NCI-H1105 treated with DMSO at 0.1 percent for 48 hours (cell line): ENCODE data around the gene CDH4.

Source experiments
- DNase-seq: peaks from one replicate; lab custom pipeline; 2025; lab: John Stamatoyannopoulos, UW

The CDH4 gene

GRCh38 chr20:61736001-61736635, 484.1 kb downstream of the CDH4 start:
- no peak for DNase-seq

DNA sequence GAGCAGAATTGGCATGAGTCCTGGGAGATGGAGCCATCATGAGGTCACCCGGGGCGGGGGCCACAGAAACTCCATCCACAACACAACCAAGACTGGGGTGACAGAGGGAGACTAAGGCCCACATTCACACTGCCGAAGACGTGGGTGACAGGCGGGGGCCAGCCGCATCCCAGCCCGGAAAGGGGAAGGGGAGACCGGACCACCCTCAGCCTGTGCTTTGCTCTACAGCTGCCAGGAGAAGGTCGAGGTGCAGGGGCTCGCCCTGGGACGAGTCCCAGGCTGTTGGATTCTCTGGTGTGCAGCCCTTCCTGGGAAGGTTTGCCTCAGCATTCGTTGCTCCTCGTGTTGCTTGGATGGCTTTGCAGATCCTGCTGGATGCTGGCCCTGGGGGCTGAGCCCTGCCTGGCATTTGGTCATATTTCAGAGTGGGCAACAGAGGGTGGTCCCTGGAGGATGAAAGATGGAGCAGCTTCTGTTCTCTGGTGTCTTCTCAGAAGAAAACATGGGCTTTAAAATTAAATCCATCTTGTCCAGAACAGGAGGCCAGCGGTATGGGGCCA, 484.8 kb downstream of the CDH4 start:
- no peak for DNase-seq

GRCh38 chr20:61737346-61737745, 485.3 kb downstream of the CDH4 start:
- no peak for DNase-seq

- DNase-seq: no peak
These were observed 485.9 kb downstream of the CDH4 start for GRCh38 chr20:61737812-61738443.

GRCh38 chr20:61738601-61739069, 486.6 kb downstream of the CDH4 start:
- no peak for DNase-seq

DNA sequence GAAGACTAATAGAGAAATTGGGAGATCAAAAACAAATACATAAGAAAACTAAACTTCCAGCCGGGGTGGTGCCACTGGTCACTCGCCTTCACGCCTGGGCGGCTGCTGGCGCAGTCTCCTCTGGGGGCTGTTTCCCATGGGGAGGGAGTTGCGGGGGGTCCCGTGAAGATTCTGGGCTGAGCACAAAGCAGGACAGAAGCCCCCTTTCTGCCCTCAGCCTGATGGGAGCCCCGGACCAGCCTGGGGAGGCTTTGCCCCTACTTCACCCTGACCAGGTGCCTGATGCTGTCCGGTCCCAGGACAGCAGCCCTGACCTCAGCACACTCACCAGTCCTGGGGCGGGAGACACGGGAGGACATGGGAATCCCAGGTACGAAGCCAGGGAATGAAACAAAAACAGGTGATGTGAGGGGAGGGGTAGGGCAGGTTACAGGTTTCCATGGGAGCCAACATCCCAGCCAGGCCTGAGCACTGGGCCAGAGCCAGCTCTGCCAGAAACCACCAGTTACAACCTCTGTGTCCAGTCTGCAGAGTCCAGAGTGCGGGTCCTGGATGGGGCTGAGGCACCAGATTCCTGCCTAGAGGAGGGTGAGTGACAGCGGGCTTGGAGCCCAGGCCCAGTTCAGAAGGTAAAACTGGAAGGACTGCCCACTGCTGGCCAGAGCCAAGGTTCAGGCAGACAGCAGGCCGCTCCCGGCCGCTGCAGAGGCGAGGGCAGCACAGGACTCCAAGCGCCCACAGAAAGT, 487.2 kb downstream of the CDH4 start:
- no peak for DNase-seq

DNA sequence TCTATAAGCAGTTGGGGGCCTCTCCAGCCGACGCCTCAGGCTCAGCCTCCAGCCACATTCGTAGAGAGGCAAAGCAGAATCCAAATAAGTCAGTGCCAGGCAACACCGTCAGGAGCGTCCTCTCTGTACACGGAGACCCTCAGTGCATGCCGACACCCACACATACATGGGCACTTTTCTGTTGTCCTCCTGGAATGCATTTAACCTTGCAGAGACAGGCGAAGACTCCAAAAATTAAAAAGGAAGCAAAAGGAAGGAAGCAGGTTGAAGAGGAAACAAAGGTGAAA, 487.7 kb downstream of the CDH4 start:
- DNase-seq: no peak

GRCh38 chr20:61742097-61742825, 490.2 kb downstream of the CDH4 start:
- no peak for DNase-seq

DNA sequence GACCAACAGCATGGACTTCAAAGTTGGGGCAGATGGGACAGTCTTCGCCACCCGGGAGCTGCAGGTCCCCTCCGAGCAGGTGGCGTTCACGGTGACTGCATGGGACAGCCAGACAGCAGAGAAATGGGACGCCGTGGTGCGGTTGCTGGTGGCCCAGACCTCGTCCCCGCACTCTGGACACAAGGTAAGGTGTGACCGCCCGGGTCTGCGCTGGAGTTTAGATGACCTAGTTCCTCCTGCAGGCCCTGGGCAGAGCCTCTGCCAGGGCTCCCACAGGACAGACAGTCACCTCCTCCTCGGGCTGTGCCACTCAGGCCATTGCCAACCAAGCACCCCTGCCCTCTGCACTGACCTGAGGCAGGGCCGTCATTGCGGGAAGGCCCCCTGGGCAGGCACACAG, 491.5 kb downstream of the CDH4 start:
- no peak for DNase-seq

DNA sequence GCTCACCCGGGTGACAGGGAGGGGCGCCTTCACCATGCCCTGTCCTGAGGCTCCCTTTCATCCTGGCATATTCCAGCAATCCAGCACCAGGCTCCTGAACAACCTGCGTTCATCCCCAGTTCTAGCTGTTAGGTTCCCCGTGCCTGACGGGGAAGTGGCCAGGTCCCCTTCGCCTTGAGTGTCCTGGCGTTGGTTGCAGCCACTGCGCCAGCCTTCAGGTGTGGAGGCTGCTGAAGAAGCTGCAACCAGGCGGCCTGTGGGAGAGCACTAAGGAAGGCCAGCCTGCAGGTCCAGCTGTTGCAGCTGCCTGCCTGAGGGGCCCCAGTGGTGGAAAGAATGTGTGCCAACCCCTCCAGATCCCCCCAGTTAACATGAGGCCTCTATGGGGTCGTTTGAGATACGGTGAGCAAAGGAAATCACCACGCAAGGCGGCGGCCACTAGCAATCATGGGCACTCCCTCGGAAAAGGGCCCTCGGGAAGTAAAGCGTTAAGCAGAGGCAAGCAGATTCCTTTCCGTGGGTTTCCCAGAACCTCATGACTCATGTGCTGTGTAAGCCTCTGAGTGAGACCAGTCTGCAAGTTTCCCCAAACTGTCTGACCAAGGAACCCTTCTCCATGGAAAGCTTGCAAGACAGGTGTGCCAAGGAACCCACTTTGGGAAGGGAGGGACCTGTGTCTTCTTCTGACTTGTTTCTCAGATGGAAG, 492.8 kb downstream of the CDH4 start:
- DNase-seq: no peak

DNA sequence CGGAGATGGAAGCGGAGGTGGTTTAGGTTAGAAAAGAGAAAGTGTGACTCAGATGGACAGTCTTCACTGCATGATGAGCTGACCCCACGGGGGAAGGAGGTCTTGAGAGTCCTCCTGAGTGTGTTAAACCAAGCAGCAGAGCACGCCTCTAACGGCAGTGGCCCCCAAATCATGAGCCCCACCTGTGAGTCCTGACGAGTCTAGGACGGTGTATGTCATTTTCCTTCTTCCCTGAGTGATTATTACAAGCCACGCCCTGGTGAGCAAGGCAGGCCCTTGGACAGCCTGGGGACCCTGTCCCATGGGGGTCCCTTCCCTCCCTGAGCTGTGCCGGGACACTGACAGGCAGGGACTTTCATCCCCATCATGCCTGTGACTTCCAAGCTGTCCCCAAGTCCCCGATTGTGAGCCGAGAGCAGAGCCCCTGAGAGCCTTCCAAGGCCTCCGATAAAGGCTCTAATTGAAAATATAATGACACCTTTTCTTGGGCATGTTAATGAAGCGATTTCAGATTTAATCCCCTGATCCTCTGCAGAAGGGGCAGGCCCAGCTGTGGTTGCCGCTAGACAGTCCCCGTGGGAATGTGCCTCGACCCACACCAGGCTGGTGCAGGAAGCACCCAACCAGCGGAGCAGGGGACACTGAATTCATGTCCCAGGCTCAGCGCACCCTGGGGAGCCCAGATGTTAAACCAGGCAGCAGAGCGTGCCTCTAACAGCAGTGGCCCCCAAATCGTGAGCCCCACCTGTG, 493.5 kb downstream of the CDH4 start:
- no peak for DNase-seq

DNA sequence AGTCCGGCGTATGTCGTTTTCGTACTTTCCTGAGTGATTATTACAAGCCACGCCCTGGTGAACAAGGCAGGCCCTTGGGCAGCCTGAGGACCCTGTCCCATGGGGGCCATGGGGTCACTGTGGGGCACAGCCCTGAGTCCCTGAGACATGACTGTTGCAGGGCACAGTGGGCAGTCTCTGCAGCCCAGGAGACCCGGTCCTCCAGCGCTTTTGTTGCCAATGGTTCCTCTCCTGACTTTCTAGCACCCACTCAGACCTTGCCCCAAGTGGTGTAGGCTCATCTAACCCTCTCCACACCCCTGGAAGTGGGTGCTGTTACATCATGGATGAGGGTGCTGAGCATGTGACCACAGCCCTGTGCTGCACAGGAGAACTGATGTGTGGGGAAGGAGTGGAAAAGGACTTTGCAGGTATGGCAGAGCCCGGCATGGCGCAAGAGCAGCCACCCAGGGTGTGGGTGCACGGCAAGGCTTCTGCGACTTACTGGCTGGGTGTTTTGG, 494.1 kb downstream of the CDH4 start:
- no peak for DNase-seq

DNA sequence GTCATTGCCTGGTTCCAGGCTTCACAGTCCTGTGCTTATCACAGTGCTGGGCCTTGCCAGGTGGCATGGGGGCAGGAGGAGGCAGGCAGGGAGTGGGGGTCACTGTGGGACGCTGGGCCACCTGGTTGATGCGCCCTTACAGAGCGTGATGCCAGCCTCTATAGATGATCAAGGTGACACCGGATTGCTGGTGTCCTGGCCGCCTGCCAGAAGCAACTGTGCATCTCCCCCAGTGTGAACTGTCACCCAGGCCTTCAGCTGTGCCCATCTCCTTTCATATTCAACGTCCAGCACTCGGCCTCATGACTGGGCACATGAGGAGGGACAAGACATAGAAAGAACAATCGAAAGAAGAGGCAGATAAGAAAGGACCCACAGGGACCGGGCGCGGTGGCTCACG, 494.7 kb downstream of the CDH4 start:
- no peak for DNase-seq

- DNase-seq: no peak
These were observed 496.3 kb downstream of the CDH4 start for GRCh38 chr20:61748376-61748775.

- DNase-seq: no peak
These were observed 497.5 kb downstream of the CDH4 start for GRCh38 chr20:61749406-61750075.

- no peak for DNase-seq
These were observed 498.0 kb downstream of the CDH4 start for GRCh38 chr20:61750093-61750492.

GRCh38 chr20:61752576-61752975, 500.5 kb downstream of the CDH4 start:
- DNase-seq: no peak

DNA sequence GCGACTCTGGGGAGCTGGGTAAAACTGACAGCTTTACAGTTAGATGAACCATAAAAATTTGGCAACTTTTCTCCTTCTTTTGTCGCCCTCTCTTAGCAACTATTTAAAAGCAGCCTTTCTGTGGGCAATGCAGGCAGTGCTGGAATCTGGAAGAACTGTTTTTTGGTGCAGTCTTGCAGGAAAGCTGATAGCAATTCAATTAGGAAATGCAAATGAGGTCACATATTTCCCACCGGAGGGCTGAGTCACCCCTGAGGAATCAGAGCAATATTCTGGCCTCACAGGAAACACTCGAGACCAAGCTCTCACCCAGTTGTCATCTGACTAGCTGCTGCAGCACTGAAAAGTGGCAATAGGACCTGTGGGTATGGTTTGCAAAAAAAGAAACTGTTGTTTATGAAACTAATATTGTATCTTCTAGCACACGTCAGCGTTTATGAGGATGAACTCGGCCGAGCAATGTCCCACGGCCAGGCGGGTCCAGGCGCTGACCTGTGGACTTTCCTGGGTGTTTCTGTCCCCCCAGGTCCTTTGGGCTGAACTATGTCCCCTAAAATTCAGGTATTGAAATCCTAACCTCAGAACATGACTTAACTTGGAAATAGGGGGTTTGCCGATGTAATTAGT, 501.4 kb downstream of the CDH4 start:
- no peak for DNase-seq

GRCh38 chr20:61753987-61754956, 502.2 kb downstream of the CDH4 start:
- DNase-seq: no peak
